ENCODE data around the gene THAP2.
"Not testable (repeated sequence)": the region's sequence is repeated elsewhere in the genome, so short reads cannot be mapped to it uniquely, and the experiment has no call there.

The THAP2 gene

GRCh38 chr12:71662849-71663560, 1.1 kb upstream of the THAP2 start:
- DNase-seq: peak; percentile 57

GRCh38 chr12:71664411-71665089, 449 bp downstream of the THAP2 start:
- DNase-seq: peak; percentile 12

- no peak for DNase-seq
Measured at GRCh38 chr12:71665090-71665463, 976 bp downstream of the THAP2 start.

GRCh38 chr12:71666259-71666658, 2.2 kb downstream of the THAP2 start:
- DNase-seq: no peak

- no peak for DNase-seq
Measured at GRCh38 chr12:71671311-71671710, 7.2 kb downstream of the THAP2 start.

- DNase-seq: no peak
Measured at GRCh38 chr12:71671816-71672215, 7.7 kb downstream of the THAP2 start.

- no peak for DNase-seq
Measured at GRCh38 chr12:71682466-71682865, 18.4 kb downstream of the THAP2 start.

- DNase-seq: no peak
Measured at GRCh38 chr12:71683633-71684032, 19.5 kb downstream of the THAP2 start.

GRCh38 chr12:71684081-71684480, 20.0 kb downstream of the THAP2 start:
- no peak for DNase-seq

- no peak for DNase-seq
Measured at GRCh38 chr12:71685312-71685906, 21.3 kb downstream of the THAP2 start.

- DNase-seq: peak; percentile 86
Measured at GRCh38 chr12:71685914-71686657, 22.0 kb downstream of the THAP2 start, which contains the start of gene TMEM19. TSS of gene TMEM19 (plus strand) at chr12:71686082. CDS start at chr12:71686681, 599 bp downstream.

GRCh38 chr12:71686658-71687025, 22.5 kb downstream of the THAP2 start:
- peak; percentile 28 for DNase-seq

GRCh38 chr12:71687172-71687571, 23.1 kb downstream of the THAP2 start:
- not testable (repeated sequence) for DNase-seq

- no peak for DNase-seq
Measured at GRCh38 chr12:71688961-71689570, 25.0 kb downstream of the THAP2 start.

GRCh38 chr12:71691504-71692129, 27.5 kb downstream of the THAP2 start:
- no peak for DNase-seq

- DNase-seq: no peak
Measured at GRCh38 chr12:71693126-71693525, 29.0 kb downstream of the THAP2 start.

GRCh38 chr12:71693651-71694050, 29.6 kb downstream of the THAP2 start:
- not testable (repeated sequence) for DNase-seq

- DNase-seq: no peak
Measured at GRCh38 chr12:71694099-71694820, 30.2 kb downstream of the THAP2 start.

- DNase-seq: no peak
Measured at GRCh38 chr12:71695782-71696181, 31.7 kb downstream of the THAP2 start.

- DNase-seq: not testable (repeated sequence)
Measured at GRCh38 chr12:71702181-71702580, 38.1 kb downstream of the THAP2 start.

GRCh38 chr12:71702590-71702989, 38.5 kb downstream of the THAP2 start:
- DNase-seq: no peak

- no peak for DNase-seq
Measured at GRCh38 chr12:71703206-71703605, 39.1 kb downstream of the THAP2 start.

Data from fibroblast of skin of right quadriceps (primary cell).